Spleen (tissue), 11 donors: Measurements from ENCODE around the gene SETD7. TPM values are rescaled to one million over a fixed set of nuclear protein-coding genes. Genes with fewer than 3 reads are reported as not detected.
"Not testable (repeated sequence)": the region's sequence is repeated elsewhere in the genome, so short reads cannot be mapped to it uniquely, and the experiment has no call there.

ENCODE experiments used
- DNase-seq: peaks from one replicate; pipeline ENCODE4 v3.0.0-alpha.2; 2020
- H3K27ac ChIP-seq, 8 donors: fragments of 200-600 bp; sonication (generic) in 7 of 8; 1 replicate in 4 of 8; 2 replicates in 4 of 8; pipeline versions ENCODE4 v1.5.0 to v1.8.0; 2016 to 2021; ENCODE audit warnings: inconsistent platforms in 4 of 8, mild to moderate bottlenecking in 4 of 8, moderate library complexity in 1 of 8
- H3K27me3 ChIP-seq, 7 donors: fragments of 200-600 bp; sonication (generic) in 6 of 7; replicated peaks in 1 of 7; 1 replicate in 4 of 7; 2 replicates in 3 of 7; pipeline versions ENCODE4 v1.5.0 to v1.8.0; 2016 to 2021; ENCODE audit warnings: inconsistent platforms in 3 of 7, mild to moderate bottlenecking in 1 of 7
- H3K36me3 ChIP-seq, 6 donors: fragments of 200-600 bp; sonication (generic) in 5 of 6; 1 replicate in 4 of 6; 2 replicates in 2 of 6; pipeline versions ENCODE4 v1.5.0 to v1.8.0; 2016 to 2021; ENCODE audit warnings: inconsistent platforms in 2 of 6
- H3K4me1 ChIP-seq, 6 donors: fragments of 200-600 bp; sonication (generic) in 5 of 6; 1 replicate in 3 of 6; 2 replicates in 3 of 6; pipeline versions ENCODE4 v1.5.0 to v1.8.0; 2016 to 2021; ENCODE audit warnings: inconsistent platforms in 3 of 6
- H3K4me3 ChIP-seq, 8 donors: fragments of 200-600 bp; sonication (generic) in 7 of 8; 1 replicate in 4 of 8; 2 replicates in 4 of 8; pipeline versions ENCODE4 v1.5.0 to v1.8.0; 2016 to 2021; ENCODE audit warnings: inconsistent platforms in 4 of 8, mild to moderate bottlenecking in 4 of 8, moderate library complexity in 2 of 8
- H3K9me3 ChIP-seq, 8 donors: fragments of 200-600 bp; sonication (generic) in 7 of 8; 1 replicate in 4 of 8; 2 replicates in 4 of 8; pipeline versions ENCODE4 v1.5.0 to v1.8.0; 2016 to 2021; ENCODE audit warnings: inconsistent platforms in 4 of 8
- POLR2A ChIP-seq, 3 donors: fragments of 450-650 bp; IDR thresholded peaks; one replicate each; pipeline ENCODE4 v1.5.1; 2017; ENCODE audit warnings: antibody characterized with exemption in 3 of 3, mild to moderate bottlenecking in 1 of 3
- POLR2AphosphoS5 ChIP-seq, 3 donors: sonication (generic); formaldehyde crosslinking; IDR thresholded peaks; one replicate each; pipeline ENCODE4 v1.5.1; 2017; ENCODE audit warnings: antibody characterized with exemption in 3 of 3
- WGBS, 5 donors: extraction: QIAGEN DNeasy Blood & Tissue Kit in 3 of 5; methylation state at CpG; one replicate each; pipeline versions ENCODE4 v1.1.5 to v1.1.7; 2013 to 2018; 5-methylcytosine and 5-hydroxymethylcytosine counted together
- intact Hi-C: fragments of 100-400 bp; cut with DNase I; formaldehyde crosslinking; loops from one replicate; pipeline ENCODE4 v1.15.0; 2023; ENCODE audit warnings: low total_unique reads
- polyA plus RNA-seq, 3 donors: library from polyadenylated mRNA; stranded (reverse); fragments of 200-250 nt; gene quantifications; one replicate each; pipeline ENCODE4 v1.2.1, GENCODE V29; 2013
- total RNA-seq, 7 donors: library from RNA; depleted of rRNA in 3 of 7; stranded (reverse); fragments of >200 nt in 3 of 7; fragmentation: NEBNext Ultra II Directional in 4 of 7; extraction: Animal tissue kit (Norgen Biotek cat#: 25700) in 4 of 7; gene quantifications; one replicate each; pipeline versions ENCODE4 v1.1.0 to v1.2.1, GENCODE V29; 2016 to 2021
- TF ChIP-seq, protein P1 (sequence below), 11 experiments: fragments of 200-600 bp in 7 of 11; fragments of 450-650 bp in 4 of 11; sonication (generic) in 4 of 11; IDR thresholded peaks in 8 of 11; conservative IDR thresholded peaks in 3 of 11; 1 replicate in 7 of 11; 2 replicates in 4 of 11; pipeline versions ENCODE4 v1.4.0 to v1.8.0; 2016 to 2021; ENCODE audit warnings: antibody characterized with exemption in 11 of 11, inconsistent platforms in 4 of 11, mild to moderate bottlenecking in 1 of 11
- donor health status: healthy with polysubstance abuse.
- donor health status: DM: no; HTN: no; CAD: no; lungs with moderate emphysema.
- donor health status: DM: no; HTN: no; CAD: no.
- donor health status: Bipolar disorder and iron deficiency.
- donor health status: healthy.
- donor health status: DM: no; HTN: no; CAD: no.
- donor health status: DM: yes; HTN: yes; CAD: no.

Gene SETD7
- total and polyA plus RNA-seq, 10 donors = 5.0 to 45.4 (median 30.8) TPM

DNA sequence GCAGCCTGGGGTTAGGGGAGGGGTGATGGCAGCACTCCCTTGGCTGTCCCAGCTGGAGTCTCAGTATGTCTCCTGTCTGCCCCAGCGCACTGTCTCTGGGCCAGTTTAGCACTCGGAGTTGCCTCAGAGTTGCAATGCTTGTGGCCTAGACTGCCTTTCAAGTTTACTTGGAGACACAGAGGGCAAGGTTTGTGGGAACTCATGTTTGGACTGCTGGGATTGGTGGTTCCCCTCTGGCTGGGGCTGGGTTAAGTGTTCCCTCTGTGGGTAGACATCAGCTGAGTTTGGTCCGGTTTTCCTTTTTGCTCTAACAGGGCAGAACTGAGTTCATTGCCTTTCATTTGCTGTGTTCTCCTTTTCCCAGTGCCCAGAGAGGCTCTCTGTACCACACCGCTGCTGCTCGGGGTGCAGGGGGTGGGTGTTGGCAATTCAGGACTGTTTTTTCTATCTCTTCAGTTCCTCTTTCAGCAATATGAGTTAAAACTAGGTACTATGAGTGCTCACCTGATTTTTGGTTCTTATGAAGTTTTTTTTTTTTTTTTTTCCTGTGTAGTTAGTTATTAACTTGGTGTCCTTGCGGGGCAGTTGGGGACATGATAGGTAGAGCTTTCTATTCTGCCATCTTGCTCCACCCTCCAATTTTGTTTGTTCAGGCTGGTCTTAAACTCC lies 84.9 kb downstream of the SETD7 start:
- 84 to 90% (median 85%) methylated on average over 6 of the region's 6 CpGs for WGBS, 5 donors
- H3K4me1 ChIP-seq = peaks cover 0 to 18% (median 6%) of the 10 kb centered on the region in 6 donors
- DNase-seq = no peak
- H3K4me3 ChIP-seq = no peak overlapping the region
- peaks cover 0 to 37% (median 17%) of the 10 kb centered on the region in 6 donors for H3K36me3 ChIP-seq
- intact Hi-C loops = no loop called here
- H3K27me3 ChIP-seq = no peaks in the 10 kb centered on the region
- H3K9me3 ChIP-seq = peaks cover 0 to 34% (median 24%) of the 10 kb centered on the region in 8 donors
- no peak for TF ChIP-seq POLR2AphosphoS5 (IDR thresholded peaks at IDR 0.05)
- no peak for TF ChIP-seq POLR2A (IDR thresholded peaks at IDR 0.05)
- TF ChIP-seq, protein P1, sequence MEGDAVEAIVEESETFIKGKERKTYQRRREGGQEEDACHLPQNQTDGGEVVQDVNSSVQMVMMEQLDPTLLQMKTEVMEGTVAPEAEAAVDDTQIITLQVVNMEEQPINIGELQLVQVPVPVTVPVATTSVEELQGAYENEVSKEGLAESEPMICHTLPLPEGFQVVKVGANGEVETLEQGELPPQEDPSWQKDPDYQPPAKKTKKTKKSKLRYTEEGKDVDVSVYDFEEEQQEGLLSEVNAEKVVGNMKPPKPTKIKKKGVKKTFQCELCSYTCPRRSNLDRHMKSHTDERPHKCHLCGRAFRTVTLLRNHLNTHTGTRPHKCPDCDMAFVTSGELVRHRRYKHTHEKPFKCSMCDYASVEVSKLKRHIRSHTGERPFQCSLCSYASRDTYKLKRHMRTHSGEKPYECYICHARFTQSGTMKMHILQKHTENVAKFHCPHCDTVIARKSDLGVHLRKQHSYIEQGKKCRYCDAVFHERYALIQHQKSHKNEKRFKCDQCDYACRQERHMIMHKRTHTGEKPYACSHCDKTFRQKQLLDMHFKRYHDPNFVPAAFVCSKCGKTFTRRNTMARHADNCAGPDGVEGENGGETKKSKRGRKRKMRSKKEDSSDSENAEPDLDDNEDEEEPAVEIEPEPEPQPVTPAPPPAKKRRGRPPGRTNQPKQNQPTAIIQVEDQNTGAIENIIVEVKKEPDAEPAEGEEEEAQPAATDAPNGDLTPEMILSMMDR (IDR thresholded peaks at IDR 0.05 in 8 of 11, conservative IDR thresholded peaks at IDR 0.05 in 3 of 11) = no peak
- no peak overlapping the region for H3K27ac ChIP-seq

GRCh38 chr4:139470295-139470694 lies 85.7 kb downstream of the SETD7 start:
- H3K27ac ChIP-seq = no peak overlapping the region
- no peak overlapping the region for H3K4me3 ChIP-seq
- intact Hi-C loops = no loop called here
- H3K27me3 ChIP-seq = no peaks in the 10 kb centered on the region
- no peak for DNase-seq
- peaks cover 0 to 34% (median 24%) of the 10 kb centered on the region in 8 donors for H3K9me3 ChIP-seq
- TF ChIP-seq POLR2AphosphoS5 (IDR thresholded peaks at IDR 0.05) = no peak
- no peak for TF ChIP-seq POLR2A (IDR thresholded peaks at IDR 0.05)
- TF ChIP-seq, protein P1 (IDR thresholded peaks at IDR 0.05 in 8 of 11, conservative IDR thresholded peaks at IDR 0.05 in 3 of 11) = no peak
- peaks cover 0 to 36% (median 17%) of the 10 kb centered on the region in 6 donors for H3K36me3 ChIP-seq
- H3K4me1 ChIP-seq = peaks cover 0 to 21% (median 7%) of the 10 kb centered on the region in 6 donors

GRCh38 chr4:139469869-139470268 lies 86.2 kb downstream of the SETD7 start:
- WGBS, 5 donors = 90 to 100% (median 100%) methylated on average over 1 of the region's 1 CpG
- intact Hi-C loops = no loop called here
- Histone ChIP-seq H3K36me3 (peaks cover 0 to 36% (median 17%) of the 10 kb centered on the region in 6 donors), H3K27ac (no peak overlapping the region), H3K4me3 (no peak overlapping the region), H3K4me1 (peaks cover 0 to 21% (median 7%) of the 10 kb centered on the region in 6 donors), H3K9me3 (peaks cover 0 to 34% (median 24%) of the 10 kb centered on the region in 8 donors), H3K27me3 (no peaks in the 10 kb centered on the region)
- TF ChIP-seq, protein P1 (IDR thresholded peaks at IDR 0.05 in 8 of 11, conservative IDR thresholded peaks at IDR 0.05 in 3 of 11) = no peak
- no peak for TF ChIP-seq POLR2AphosphoS5 (IDR thresholded peaks at IDR 0.05)
- TF ChIP-seq POLR2A (IDR thresholded peaks at IDR 0.05) = no peak
- no peak for DNase-seq

- no peak overlapping the region for H3K4me3 ChIP-seq
- no peak for TF ChIP-seq POLR2AphosphoS5 (IDR thresholded peaks at IDR 0.05)
- TF ChIP-seq, protein P1 (IDR thresholded peaks at IDR 0.05 in 8 of 11, conservative IDR thresholded peaks at IDR 0.05 in 3 of 11) = no peak
- TF ChIP-seq POLR2A (IDR thresholded peaks at IDR 0.05) = no peak
- peaks cover 0 to 21% (median 7%) of the 10 kb centered on the region in 6 donors for H3K4me1 ChIP-seq
- H3K27ac ChIP-seq = no peak overlapping the region
- 92 to 99% (median 97%) methylated on average over 2 of the region's 2 CpGs for WGBS, 5 donors
- peaks cover 0 to 38% (median 24%) of the 10 kb centered on the region in 8 donors for H3K9me3 ChIP-seq
- no peak for DNase-seq
- intact Hi-C loops = no loop called here
- H3K36me3 ChIP-seq = peaks cover 0 to 29% (median 16%) of the 10 kb centered on the region in 6 donors
- no peaks in the 10 kb centered on the region for H3K27me3 ChIP-seq
These were observed 86.8 kb downstream of the SETD7 start for GRCh38 chr4:139469216-139469615.

GRCh38 chr4:139468756-139469155 lies 87.3 kb downstream of the SETD7 start:
- DNase-seq, H3K27me3 ChIP-seq, intact Hi-C loops, H3K4me3 ChIP-seq, H3K27ac ChIP-seq: not testable (repeated sequence)
- Histone ChIP-seq H3K4me1 (peaks cover 0 to 21% (median 7%) of the 10 kb centered on the region in 6 donors), H3K36me3 (peaks cover 0 to 25% (median 13%) of the 10 kb centered on the region in 6 donors), H3K9me3 (peaks cover 0 to 38% (median 24%) of the 10 kb centered on the region in 8 donors)
